ENCODE results near the gene TRIM2.
"Not testable (repeated sequence)": the region's sequence is repeated elsewhere in the genome, so short reads cannot be mapped to it uniquely, and the experiment has no call there.

TRIM2 gene

DNA sequence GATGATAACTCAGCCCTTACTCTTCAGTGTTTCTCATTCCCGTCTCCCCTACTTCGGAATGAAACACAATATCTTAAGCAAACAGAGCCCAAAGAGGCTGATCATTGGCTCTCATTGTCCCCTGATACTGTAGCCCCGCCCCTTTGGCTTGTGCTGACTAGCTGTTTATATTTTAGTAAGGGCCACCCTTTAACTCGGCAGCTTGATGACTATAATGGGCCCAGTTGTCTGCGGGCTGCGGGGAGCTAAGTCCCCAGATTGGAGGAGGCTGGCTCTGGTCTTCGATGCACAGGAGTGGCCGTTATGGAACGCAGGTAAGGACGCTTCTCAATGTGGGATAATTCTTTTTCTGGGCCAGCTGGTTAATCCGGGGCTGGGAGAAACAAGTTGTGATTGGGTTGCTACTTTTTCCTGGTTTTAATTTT is at the start of gene TRIM2:
TSS of gene TRIM2 (plus strand) at position 197 of the 425 bp plus-strand sequence. CDS start at position 285, 88 bp downstream.
- no peak for DNase-seq

- no peak for DNase-seq
These were observed 48.6 kb upstream of the TRIM2 start for GRCh38 chr4:153155686-153156085.

DNA sequence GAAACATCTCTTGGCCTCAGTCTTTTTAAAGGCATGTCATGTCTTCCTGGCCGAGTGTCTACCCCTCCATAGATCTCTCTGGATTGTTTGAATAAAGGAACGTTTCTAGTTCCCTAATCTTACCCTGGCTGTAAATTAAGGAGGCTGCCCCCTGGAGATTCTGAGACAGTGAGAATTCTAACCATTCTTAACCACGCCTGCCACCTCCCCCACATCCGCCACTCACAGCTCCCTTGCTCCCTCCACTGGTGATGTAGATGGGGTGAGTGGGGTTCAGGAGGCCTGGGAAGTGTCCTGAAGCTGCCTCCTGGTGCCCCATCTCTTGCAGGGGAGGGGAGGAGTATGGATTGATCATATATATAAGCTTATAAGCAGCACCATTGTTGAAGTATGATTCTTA is 48.0 kb upstream of the TRIM2 start:
- peak; percentile 63 for DNase-seq

GRCh38 chr4:153156721-153157120 is 47.5 kb upstream of the TRIM2 start:
- DNase-seq: no peak

DNA sequence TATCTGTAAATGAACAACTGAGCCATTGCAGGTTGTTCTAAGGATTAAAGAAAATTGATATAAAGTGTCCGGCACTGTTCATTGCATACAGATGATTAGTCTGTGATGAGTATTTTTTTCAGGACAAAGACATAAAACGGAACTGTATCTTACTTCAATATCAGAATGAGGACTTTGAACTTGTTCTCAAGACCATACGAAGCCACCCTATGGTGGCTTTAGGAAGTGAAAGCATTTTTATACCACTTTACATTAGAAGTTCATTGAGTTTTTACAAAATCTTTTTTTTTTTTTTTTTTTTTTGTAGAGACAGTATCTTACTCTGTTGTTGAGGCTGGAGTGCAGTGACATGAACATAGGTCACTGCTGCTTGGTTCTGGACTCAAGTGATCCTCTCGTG is 45.2 kb upstream of the TRIM2 start:
- DNase-seq: no peak

DNA sequence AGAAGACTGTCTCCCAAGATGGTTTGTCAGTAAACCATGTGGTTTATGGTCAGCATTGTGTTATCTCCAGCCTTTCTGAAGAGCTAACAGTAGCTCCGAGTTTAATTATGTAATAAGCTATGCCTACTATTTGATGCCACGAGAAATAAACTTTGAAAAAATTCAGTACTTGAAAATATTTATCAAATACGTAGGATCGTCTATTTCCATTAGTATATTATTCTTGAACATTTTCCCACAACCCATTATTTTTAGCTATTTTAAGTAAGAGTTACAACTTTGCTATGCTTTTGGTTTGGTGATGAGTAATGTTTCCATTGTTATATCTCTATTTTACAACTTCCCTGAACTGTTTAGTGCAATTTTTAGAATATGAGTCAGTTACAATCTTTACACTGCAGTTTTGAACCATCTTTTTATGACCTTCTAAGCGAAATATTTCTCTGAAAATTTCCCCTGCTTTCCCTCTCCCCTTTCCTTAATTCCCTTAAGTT is 44.5 kb upstream of the TRIM2 start:
- DNase-seq: no peak

GRCh38 chr4:153160821-153161220 is 43.4 kb upstream of the TRIM2 start:
- no peak for DNase-seq

DNA sequence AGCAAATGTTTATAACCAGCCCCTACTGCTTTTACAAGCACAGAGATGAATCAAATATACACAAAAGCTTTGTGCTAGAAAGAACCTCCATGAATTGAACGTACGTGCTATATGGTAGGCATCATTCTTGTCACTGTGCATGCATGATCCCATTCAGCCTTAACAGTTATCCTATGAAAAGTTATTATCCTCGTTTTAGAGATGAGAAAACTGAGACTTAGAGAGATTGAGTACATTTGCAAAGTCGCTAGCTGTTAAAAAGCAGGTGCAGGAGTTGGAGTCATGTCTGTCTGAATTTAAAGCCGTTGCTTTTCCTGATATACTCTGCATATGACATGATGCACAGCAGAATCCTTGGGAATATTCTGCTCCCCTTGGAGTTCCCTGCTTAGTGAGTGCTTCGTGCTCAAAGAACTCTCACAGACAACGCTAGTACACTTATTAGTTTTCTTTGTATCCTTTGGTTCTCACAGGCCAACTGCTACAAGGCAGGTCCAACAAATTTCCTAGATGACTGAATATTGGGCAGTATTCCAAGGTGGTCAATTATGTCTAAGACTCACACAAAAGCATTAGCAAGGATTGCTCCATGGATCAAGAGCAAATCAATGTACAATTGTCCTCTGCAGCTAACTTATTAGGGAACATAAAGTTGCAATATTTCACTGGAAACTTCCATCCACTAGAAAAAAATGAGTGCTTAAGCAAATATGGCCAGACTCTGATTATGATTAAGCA is 42.8 kb upstream of the TRIM2 start:
- DNase-seq: no peak

DNA sequence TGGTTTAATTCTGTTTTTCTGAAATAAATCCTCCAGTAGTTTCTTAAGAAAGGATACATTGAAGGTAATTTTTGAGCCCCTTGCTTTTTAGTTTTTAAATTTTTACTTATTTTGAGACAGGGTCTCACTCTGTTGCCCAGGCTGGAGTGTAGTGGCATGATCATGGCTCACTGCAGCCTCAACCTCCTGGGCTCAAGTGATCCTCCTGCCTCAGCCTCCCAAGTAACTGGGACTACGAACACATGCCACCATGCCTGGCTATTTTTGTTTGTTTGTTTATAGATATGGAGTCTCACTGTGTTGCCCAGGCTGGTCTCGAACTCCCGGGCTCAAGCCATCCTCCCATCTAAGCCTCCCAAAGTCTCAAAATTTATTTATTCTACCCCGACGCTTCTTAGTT is 39.0 kb upstream of the TRIM2 start:
- not testable (repeated sequence) for DNase-seq

GRCh38 chr4:153166716-153167501 is 37.3 kb upstream of the TRIM2 start:
- DNase-seq: no peak

GRCh38 chr4:153169776-153170175 is 34.5 kb upstream of the TRIM2 start:
- no peak for DNase-seq

DNA sequence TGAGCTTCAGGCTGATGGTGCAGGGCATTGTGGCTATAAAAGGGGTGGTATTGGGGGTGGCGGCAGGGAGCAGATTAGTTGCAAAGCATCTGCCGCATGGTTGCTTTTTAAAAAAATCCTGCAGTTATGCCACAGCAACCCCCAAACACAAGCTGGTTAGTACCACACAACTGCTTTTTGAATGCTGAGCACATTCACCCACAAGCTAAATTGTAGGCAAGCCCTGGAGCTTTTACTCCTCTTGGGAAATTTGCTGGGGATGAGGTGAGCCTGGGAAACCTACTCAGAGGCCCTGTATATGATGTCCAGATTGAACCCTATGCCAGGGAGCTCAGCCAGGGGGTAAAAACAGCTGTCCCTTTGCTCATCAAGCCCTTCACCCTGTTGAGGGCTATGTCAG is 33.8 kb upstream of the TRIM2 start:
- no peak for DNase-seq

GRCh38 chr4:153174821-153175567 is 29.2 kb upstream of the TRIM2 start:
- DNase-seq: no peak

GRCh38 chr4:153176938-153177337 is 27.3 kb upstream of the TRIM2 start:
- no peak for DNase-seq

- no peak for DNase-seq
These were observed 26.4 kb upstream of the TRIM2 start for GRCh38 chr4:153177841-153178240.

- no peak for DNase-seq
These were observed 25.1 kb upstream of the TRIM2 start for GRCh38 chr4:153179100-153179499.

- DNase-seq: no peak
These were observed 22.9 kb upstream of the TRIM2 start for GRCh38 chr4:153181293-153181692.

DNA sequence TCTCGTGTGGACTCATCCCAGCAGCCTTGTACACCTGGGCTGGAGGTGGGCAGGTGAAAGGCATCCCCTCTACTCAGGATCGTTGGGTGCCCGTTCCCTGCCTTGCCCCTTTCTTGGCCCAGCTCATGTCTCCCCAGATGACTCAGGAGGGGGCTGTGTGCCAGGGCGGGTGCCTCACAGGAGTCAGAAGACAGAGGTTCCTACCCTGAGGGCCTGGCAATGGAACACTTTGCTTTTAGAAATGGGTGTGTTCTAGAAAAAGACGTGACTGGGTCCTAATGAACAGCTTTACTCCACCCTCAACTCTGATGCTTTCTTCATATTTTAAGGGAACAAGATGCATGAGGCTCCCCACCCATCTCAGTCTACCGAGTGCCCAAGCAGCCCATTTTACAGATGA is 22.5 kb upstream of the TRIM2 start:
- no peak for DNase-seq

DNA sequence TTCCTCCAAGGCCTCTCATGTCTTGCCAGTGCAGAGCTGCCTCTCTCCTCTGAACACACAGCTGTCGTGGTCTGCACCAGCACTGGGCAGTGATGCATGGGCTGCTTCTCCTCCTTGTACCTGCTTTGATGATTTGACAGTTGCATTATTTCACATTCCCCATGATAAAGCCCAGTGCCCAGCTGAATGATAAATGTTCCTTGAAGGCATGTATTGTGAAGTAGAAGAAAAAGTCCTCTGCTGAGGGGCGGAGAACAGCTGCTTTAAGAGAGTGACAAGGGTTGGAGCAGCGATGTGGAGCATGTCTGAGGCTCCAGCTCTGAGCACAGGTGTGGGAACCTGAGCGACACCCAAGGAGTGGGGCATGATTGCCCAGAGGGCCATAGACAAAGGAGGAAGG is 21.1 kb upstream of the TRIM2 start:
- DNase-seq: no peak

- DNase-seq: no peak
These were observed 18.9 kb upstream of the TRIM2 start for GRCh38 chr4:153185331-153185852.

GRCh38 chr4:153186046-153186728 is 18.1 kb upstream of the TRIM2 start:
- DNase-seq: no peak

GRCh38 chr4:153189016-153189801 is 15.0 kb upstream of the TRIM2 start:
- no peak for DNase-seq

Data from CD4-positive, alpha-beta T cell treated with Interleukin-6 for 4 hours (primary cell).